Astrocyte (in vitro differentiated cells and primary cell): ENCODE data around the gene FANCD2. TPM values are rescaled to one million over a fixed set of nuclear protein-coding genes. Genes with fewer than 3 reads are reported as not detected.

Experiments used
- DNase-seq: peaks from one replicate; pipeline ENCODE4 v3.0.0-alpha.2; 2010; ENCODE audit warnings: low read depth
- FAIRE-seq: peaks from 2 replicates; lab custom pipeline; 2011; peaks lifted over from hg19 to GRCh38; lab: Jason Lieb, UNC
- H2AFZ ChIP-seq: 2 replicates; pipeline ENCODE4 v1.6.0; 2012; ENCODE audit warnings: low read depth, low read length, inconsistent platforms
- H3K27ac ChIP-seq: 2 replicates; pipeline ENCODE4 v1.5.1; 2011; ENCODE audit warnings: low read depth, low read length, inconsistent platforms
- H3K27me3 ChIP-seq: 2 replicates; pipeline ENCODE4 v1.6.0; 2011; ENCODE audit warnings: low read length, inconsistent platforms; ENCODE audit not compliant: insufficient read depth
- H3K36me3 ChIP-seq: 2 replicates; pipeline ENCODE4 v1.5.1; 2011; ENCODE audit warnings: low read length, inconsistent platforms; ENCODE audit not compliant: insufficient read depth
- H3K4me1 ChIP-seq: 2 replicates; pipeline ENCODE4 v1.5.1; 2011; ENCODE audit warnings: low read length, inconsistent platforms; ENCODE audit not compliant: insufficient read depth
- H3K4me2 ChIP-seq: 2 replicates; pipeline ENCODE4 v1.6.0; 2012; ENCODE audit warnings: low read length, inconsistent platforms
- H3K4me3 ChIP-seq: 2 replicates; pipeline ENCODE4 v1.5.1; 2011; ENCODE audit warnings: low read depth, mild to moderate bottlenecking, low read length, inconsistent platforms; ENCODE audit not compliant: insufficient read depth
- H3K79me2 ChIP-seq: 2 replicates; pipeline ENCODE4 v1.6.0; 2012; ENCODE audit warnings: mild to moderate bottlenecking, low read length, inconsistent platforms; ENCODE audit not compliant: insufficient read depth
- H3K9ac ChIP-seq: 2 replicates; pipeline ENCODE4 v1.6.0; 2012; ENCODE audit warnings: mild to moderate bottlenecking, low read length, inconsistent platforms
- H3K9me3 ChIP-seq: 2 replicates; pipeline ENCODE4 v1.5.1; 2012; ENCODE audit warnings: low read depth, mild to moderate bottlenecking, low read length, inconsistent platforms; ENCODE audit not compliant: insufficient read depth
- H4K20me1 ChIP-seq: 2 replicates; pipeline ENCODE4 v1.6.0; 2012; ENCODE audit warnings: low read length, inconsistent platforms; ENCODE audit not compliant: insufficient read depth
- H3K27ac Mint-ChIP-seq: one replicate; pipeline ENCODE4 v1.8.0; 2021; ENCODE audit warnings: mild to moderate bottlenecking, mixed read lengths; ENCODE audit not compliant: unreplicated experiment
- H3K27me3 Mint-ChIP-seq: one replicate; pipeline ENCODE4 v1.8.0; 2021; ENCODE audit warnings: low read depth, mixed read lengths; ENCODE audit not compliant: unreplicated experiment
- H3K36me3 Mint-ChIP-seq: one replicate; pipeline ENCODE4 v1.8.0; 2021; ENCODE audit warnings: low read depth, mixed read lengths; ENCODE audit not compliant: unreplicated experiment
- H3K4me1 Mint-ChIP-seq: one replicate; pipeline ENCODE4 v1.8.0; 2021; ENCODE audit warnings: low read depth, mixed read lengths; ENCODE audit not compliant: unreplicated experiment
- H3K4me3 Mint-ChIP-seq: one replicate; pipeline ENCODE4 v1.8.0; 2021; ENCODE audit warnings: mild to moderate bottlenecking, moderate library complexity, mixed read lengths; ENCODE audit not compliant: unreplicated experiment
- H3K9me3 Mint-ChIP-seq: one replicate; pipeline ENCODE4 v1.8.0; 2021; ENCODE audit warnings: mild to moderate bottlenecking, mixed read lengths; ENCODE audit not compliant: unreplicated experiment
- CTCF ChIP-seq: IDR thresholded peaks from 2 replicates; pipeline ENCODE4 v1.5.1; 2011; ENCODE audit warnings: low read depth, mild to moderate bottlenecking, inconsistent platforms, low read length, moderate library complexity; ENCODE audit not compliant: insufficient read depth
- EZH2 ChIP-seq: IDR thresholded peaks from 2 replicates; pipeline ENCODE4 v1.6.1; 2012; ENCODE audit warnings: mild to moderate bottlenecking, low read length, inconsistent platforms; ENCODE audit not compliant: insufficient read depth
- total RNA-seq: library from RNA; stranded (reverse); gene quantifications from 2 replicates; pipeline ENCODE4 v1.2.1, GENCODE V29; 2021

The FANCD2 gene
- total RNA-seq, 1 donor from 2014 or later: 3.7 TPM

GRCh38 chr3:10081871-10082270, 55.6 kb downstream of the FANCD2 start:
- no peaks in the 10 kb centered on the region for H3K4me1 Mint-ChIP-seq
- DNase-seq (no peak), FAIRE-seq (no peak)
- no peak overlapping the region for H3K9ac ChIP-seq
- H3K4me3 ChIP-seq: no peak overlapping the region
- no peak overlapping the region for H3K27ac ChIP-seq
- no peak overlapping the region for H3K27ac Mint-ChIP-seq
- H3K27me3 ChIP-seq: no peaks in the 10 kb centered on the region
- H3K36me3 Mint-ChIP-seq: no peaks in the 10 kb centered on the region
- no peaks in the 10 kb centered on the region for H3K4me1 ChIP-seq
- H3K4me3 Mint-ChIP-seq: no peak overlapping the region
- no peaks in the 10 kb centered on the region for H3K9me3 ChIP-seq
- no peak for TF ChIP-seq EZH2
- TF ChIP-seq CTCF: no peak
- no peak overlapping the region for H3K4me2 ChIP-seq
- no peaks in the 10 kb centered on the region for H4K20me1 ChIP-seq
- H3K9me3 Mint-ChIP-seq: no peaks in the 10 kb centered on the region
- H3K36me3 ChIP-seq: no peaks in the 10 kb centered on the region
- H2AFZ ChIP-seq: no peak overlapping the region
- no peaks in the 10 kb centered on the region for H3K27me3 Mint-ChIP-seq
- no peaks in the 10 kb centered on the region for H3K79me2 ChIP-seq

- Histone ChIP-seq H2AFZ (no peak overlapping the region), H3K9ac (no peak overlapping the region), H3K4me2 (no peak overlapping the region), H3K9me3 (no peaks in the 10 kb centered on the region), H3K27me3 (no peaks in the 10 kb centered on the region), H4K20me1 (no peaks in the 10 kb centered on the region), H3K4me3 (no peak overlapping the region), H3K4me1 (no peaks in the 10 kb centered on the region), H3K79me2 (no peaks in the 10 kb centered on the region), H3K27ac (no peak overlapping the region), H3K36me3 (peaks cover 6% of the 10 kb centered on the region)
- Mint-ChIP-seq H3K4me3 (no peak overlapping the region), H3K27ac (no peak overlapping the region), H3K4me1 (no peaks in the 10 kb centered on the region), H3K36me3 (no peaks in the 10 kb centered on the region), H3K9me3 (no peaks in the 10 kb centered on the region), H3K27me3 (no peaks in the 10 kb centered on the region)
- DNase-seq (no peak), FAIRE-seq (peak; percentile 9)
- no peak for TF ChIP-seq CTCF
- TF ChIP-seq EZH2: no peak
Measured at GRCh38 chr3:10085738-10086137, 59.5 kb downstream of the FANCD2 start.

GRCh38 chr3:10088256-10088655, 62.0 kb downstream of the FANCD2 start:
- Mint-ChIP-seq H3K4me1 (no peaks in the 10 kb centered on the region), H3K4me3 (no peak overlapping the region), H3K27ac (no peak overlapping the region), H3K9me3 (no peaks in the 10 kb centered on the region), H3K36me3 (no peaks in the 10 kb centered on the region), H3K27me3 (peaks cover 2% of the 10 kb centered on the region)
- no peak for DNase-seq
- Histone ChIP-seq H3K36me3 (peaks cover 8% of the 10 kb centered on the region), H2AFZ (no peak overlapping the region), H3K27me3 (no peaks in the 10 kb centered on the region), H4K20me1 (no peaks in the 10 kb centered on the region), H3K4me2 (no peak overlapping the region), H3K4me3 (no peak overlapping the region), H3K9ac (no peak overlapping the region), H3K27ac (no peak overlapping the region), H3K4me1 (no peaks in the 10 kb centered on the region), H3K79me2 (no peaks in the 10 kb centered on the region), H3K9me3 (no peaks in the 10 kb centered on the region)
- no peak for TF ChIP-seq EZH2
- TF ChIP-seq CTCF: no peak
- FAIRE-seq: peak; percentile 5
